ENCODE measurements around the gene SBF1.
"Not testable (repeated sequence)": the region's sequence is repeated elsewhere in the genome, so short reads cannot be mapped to it uniquely, and the experiment has no call there.

SBF1 gene

GRCh38 chr22:50474710-50475651 lies at the start of gene SBF1:
Gene SBF1 (minus strand): TSS chr22:50475035. CDS start chr22:50474840, 195 bp downstream.
- peak; percentile 92 for DNase-seq (ENCODE audit: low spot score)

- DNase-seq (ENCODE audit: low spot score), result no peak
Observed at GRCh38 chr22:50523806-50524675, 49.2 kb upstream of the SBF1 start.

GRCh38 chr22:50523458-50523805 lies 48.6 kb upstream of the SBF1 start:
- no peak for DNase-seq (ENCODE audit: low spot score)

- no peak for DNase-seq (ENCODE audit: low spot score)
Observed at GRCh38 chr22:50522806-50523438, 48.1 kb upstream of the SBF1 start.

- no peak for DNase-seq (ENCODE audit: low spot score)
Observed at GRCh38 chr22:50522208-50522805, 47.5 kb upstream of the SBF1 start.

- DNase-seq (ENCODE audit: low spot score), result no peak
Observed at GRCh38 chr22:50521710-50522109, 46.9 kb upstream of the SBF1 start.

GRCh38 chr22:50520826-50521453 lies 46.1 kb upstream of the SBF1 start:
- DNase-seq (ENCODE audit: low spot score), result no peak

- not testable (repeated sequence) for DNase-seq (ENCODE audit: low spot score)
Observed at GRCh38 chr22:50520184-50520583, 45.3 kb upstream of the SBF1 start.

- no peak for DNase-seq (ENCODE audit: low spot score)
Observed at GRCh38 chr22:50519151-50519550, 44.3 kb upstream of the SBF1 start.

- no peak for DNase-seq (ENCODE audit: low spot score)
Observed at GRCh38 chr22:50518606-50519005, 43.8 kb upstream of the SBF1 start.

- no peak for DNase-seq (ENCODE audit: low spot score)
Observed at GRCh38 chr22:50517495-50518260, 42.8 kb upstream of the SBF1 start.

GRCh38 chr22:50516891-50517290 lies 42.1 kb upstream of the SBF1 start:
- DNase-seq (ENCODE audit: low spot score), result no peak

- no peak for DNase-seq (ENCODE audit: low spot score)
Observed at GRCh38 chr22:50516068-50516467, 41.2 kb upstream of the SBF1 start.

GRCh38 chr22:50513175-50513574 lies 38.3 kb upstream of the SBF1 start:
- no peak for DNase-seq (ENCODE audit: low spot score)

GRCh38 chr22:50508897-50509296 lies 34.1 kb upstream of the SBF1 start:
- DNase-seq (ENCODE audit: low spot score), result no peak

- DNase-seq (ENCODE audit: low spot score), result peak; percentile 98
Observed at GRCh38 chr22:50507991-50508884, 33.4 kb upstream of the SBF1 start, which contains the start of gene NCAPH2. Gene NCAPH2 (plus strand): TSS chr22:50508224. CDS start chr22:50508338, 114 bp downstream.

GRCh38 chr22:50507421-50507990 lies 32.7 kb upstream of the SBF1 start, which contains the start of gene LMF2:
Gene LMF2 (minus strand): TSS chr22:50507702. CDS start chr22:50507675, 27 bp downstream.
- peak; percentile 91 for DNase-seq (ENCODE audit: low spot score)

GRCh38 chr22:50506611-50507420 lies 32.0 kb upstream of the SBF1 start:
- no peak for DNase-seq (ENCODE audit: low spot score)

Data from activated CD4-positive, alpha-beta T cell treated with anti-CD3 and anti-CD28 coated beads, Interleukin-2, Interleukin-4, amounts not matched to agents 100 ng/mL and 50 ng/mL, durations not matched to agents 16 hours and 8 hours (primary cell).